ENCODE results near the gene ABAT.
"Not testable (repeated sequence)": the region's sequence is repeated elsewhere in the genome, so short reads cannot be mapped to it uniquely, and the experiment has no call there.

Gene ABAT

GRCh38 chr16:8798174-8798527 lies 123.7 kb downstream of the ABAT start:
- no peak overlapping the region for H4K8ac ChIP-seq (ENCODE audit: low read depth, low read length)
- no peak overlapping the region for H2BK5ac ChIP-seq (ENCODE audit: low read length)
- H4K91ac ChIP-seq (ENCODE audit: low read depth, low read length, poor library complexity): no peak overlapping the region
- no peak overlapping the region for H3K23ac ChIP-seq (ENCODE audit: low read depth, low read length, poor library complexity)
- H3K27me3 ChIP-seq (ENCODE audit: control insufficient read depth in 3 of 3, insufficient read depth in 3 of 3, low read depth in 1 of 3, low read length in 3 of 3): no peaks in the 10 kb centered on the region
- H3K4me2 ChIP-seq (ENCODE audit: insufficient read depth, low read length, poor library complexity, severe bottlenecking): peak overlapping the region; percentile 76
- H2AFZ ChIP-seq (ENCODE audit: low read length): peak overlapping the region; percentile 86
- H3K4ac ChIP-seq (ENCODE audit: low read length): no peak overlapping the region
- H3K9ac ChIP-seq (ENCODE audit: low read depth, low read length, poor library complexity): peak overlapping the region; percentile 92
- H2BK120ac ChIP-seq (ENCODE audit: low read depth, low read length): no peak overlapping the region
- no peak overlapping the region for H3K27ac ChIP-seq (replicated peaks; ENCODE audit: low read length)
- peaks cover 3 to 42% of the 10 kb centered on the region in 2 donors for H3K36me3 ChIP-seq (replicated peaks in 1 of 2; ENCODE audit: control insufficient read depth in 2 of 2, insufficient read depth in 2 of 2, low read length in 2 of 2)
- H3K18ac ChIP-seq (ENCODE audit: low read length): no peak overlapping the region
- no peak overlapping the region for H2AK5ac ChIP-seq (ENCODE audit: low read depth, low read length)
- H3K79me1 ChIP-seq (ENCODE audit: low read depth, low read length): peaks cover 14% of the 10 kb centered on the region
- no peak overlapping the region for H3K14ac ChIP-seq (ENCODE audit: low read length)
- H2BK12ac ChIP-seq (ENCODE audit: low read length): no peak overlapping the region
- peaks cover 9 to 14% of the 10 kb centered on the region in 2 donors for H3K4me1 ChIP-seq (ENCODE audit: control insufficient read depth in 2 of 2, insufficient read depth in 1 of 2, low read depth in 1 of 2, low read length in 2 of 2)
- peak overlapping the region; percentile 91 to 97 for H3K4me3 ChIP-seq (ENCODE audit: low read length in 2 of 2)
- no peak overlapping the region for H2BK15ac ChIP-seq (ENCODE audit: low read length)
- DNase-seq (ENCODE audit: low spot score): no peak
- no peaks in the 10 kb centered on the region for H3K9me3 ChIP-seq (replicated peaks in 1 of 2; ENCODE audit: control insufficient read depth in 2 of 2, insufficient read depth in 1 of 2, low read depth in 1 of 2, low read length in 2 of 2)
- no CpG with 5 or more reads among the region's 6 CpGs for WGBS, 2 donors (ENCODE audit: extremely low coverage in 2 of 2, insufficient read length in 2 of 2, insufficient replicate concordance in 1 of 2)

DNA sequence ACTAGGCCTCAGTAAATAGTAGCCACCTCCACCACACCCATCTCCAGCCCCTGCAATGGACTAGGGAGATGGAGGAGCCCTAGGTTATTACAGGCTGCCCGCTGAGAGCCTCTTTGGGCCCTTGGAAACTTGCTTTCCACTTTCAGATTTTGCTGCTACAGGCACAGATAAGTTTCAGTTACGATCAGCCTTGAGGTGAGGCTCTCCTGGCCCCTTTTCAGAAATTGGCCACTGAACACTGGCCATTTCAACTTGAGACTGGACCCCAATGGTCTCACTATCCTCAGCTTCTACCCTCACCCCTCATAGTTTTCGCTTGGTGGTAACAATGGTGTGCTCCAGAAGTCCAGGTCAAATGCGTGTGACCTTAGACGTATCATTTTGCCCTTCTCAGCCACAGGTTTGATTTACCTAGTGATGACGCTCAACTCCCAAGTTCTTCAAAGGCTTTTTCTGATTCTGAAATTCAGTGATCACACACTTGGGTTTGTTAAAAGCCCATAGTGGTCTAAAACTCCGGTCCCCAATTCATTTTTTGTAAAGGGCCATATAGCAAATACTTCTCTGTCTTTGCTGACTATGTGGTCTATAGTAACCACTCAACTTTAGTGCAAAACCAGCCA lies 124.2 kb downstream of the ABAT start:
- H3K9ac ChIP-seq (ENCODE audit: low read depth, low read length, poor library complexity): no peak overlapping the region
- no peak overlapping the region for H4K8ac ChIP-seq (ENCODE audit: low read depth, low read length)
- H3K23ac ChIP-seq (ENCODE audit: low read depth, low read length, poor library complexity): no peak overlapping the region
- H3K4me3 ChIP-seq (ENCODE audit: low read length in 2 of 2): peak overlapping the region; percentile 91 to 97
- H4K91ac ChIP-seq (ENCODE audit: low read depth, low read length, poor library complexity): no peak overlapping the region
- no peak overlapping the region for H3K18ac ChIP-seq (ENCODE audit: low read length)
- H3K4ac ChIP-seq (ENCODE audit: low read length): no peak overlapping the region
- no peak overlapping the region for H2BK5ac ChIP-seq (ENCODE audit: low read length)
- H2BK12ac ChIP-seq (ENCODE audit: low read length): no peak overlapping the region
- no peak overlapping the region for H2AK5ac ChIP-seq (ENCODE audit: low read depth, low read length)
- H3K27me3 ChIP-seq (ENCODE audit: control insufficient read depth in 3 of 3, insufficient read depth in 3 of 3, low read depth in 1 of 3, low read length in 3 of 3): no peaks in the 10 kb centered on the region
- H3K4me1 ChIP-seq (ENCODE audit: control insufficient read depth in 2 of 2, insufficient read depth in 1 of 2, low read depth in 1 of 2, low read length in 2 of 2): peaks cover 9 to 14% of the 10 kb centered on the region in 2 donors
- H3K79me1 ChIP-seq (ENCODE audit: low read depth, low read length): peaks cover 14% of the 10 kb centered on the region
- WGBS, 2 donors (ENCODE audit: extremely low coverage in 2 of 2, insufficient read length in 2 of 2, insufficient replicate concordance in 1 of 2): no CpG with 5 or more reads among the region's 7 CpGs
- no peak overlapping the region for H2BK120ac ChIP-seq (ENCODE audit: low read depth, low read length)
- DNase-seq (ENCODE audit: low spot score): no peak
- peak overlapping the region; percentile 76 for H3K4me2 ChIP-seq (ENCODE audit: insufficient read depth, low read length, poor library complexity, severe bottlenecking)
- H3K9me3 ChIP-seq (replicated peaks in 1 of 2; ENCODE audit: control insufficient read depth in 2 of 2, insufficient read depth in 1 of 2, low read depth in 1 of 2, low read length in 2 of 2): no peaks in the 10 kb centered on the region
- no peak overlapping the region for H3K27ac ChIP-seq (replicated peaks; ENCODE audit: low read length)
- peaks cover 5 to 47% of the 10 kb centered on the region in 2 donors for H3K36me3 ChIP-seq (replicated peaks in 1 of 2; ENCODE audit: control insufficient read depth in 2 of 2, insufficient read depth in 2 of 2, low read length in 2 of 2)
- H3K14ac ChIP-seq (ENCODE audit: low read length): no peak overlapping the region
- no peak overlapping the region for H2BK15ac ChIP-seq (ENCODE audit: low read length)
- H2AFZ ChIP-seq (ENCODE audit: low read length): no peak overlapping the region

GRCh38 chr16:8801701-8802100 lies 127.3 kb downstream of the ABAT start:
- no peak overlapping the region for H3K4me3 ChIP-seq (ENCODE audit: low read length in 2 of 2)
- no peaks in the 10 kb centered on the region for H3K9me3 ChIP-seq (replicated peaks in 1 of 2; ENCODE audit: control insufficient read depth in 2 of 2, insufficient read depth in 1 of 2, low read depth in 1 of 2, low read length in 2 of 2)
- no peak overlapping the region for H2BK5ac ChIP-seq (ENCODE audit: low read length)
- H3K4me2 ChIP-seq (ENCODE audit: insufficient read depth, low read length, poor library complexity, severe bottlenecking): no peak overlapping the region
- H3K9ac ChIP-seq (ENCODE audit: low read depth, low read length, poor library complexity): no peak overlapping the region
- no peak overlapping the region for H3K18ac ChIP-seq (ENCODE audit: low read length)
- H2BK120ac ChIP-seq (ENCODE audit: low read depth, low read length): no peak overlapping the region
- H2AFZ ChIP-seq (ENCODE audit: low read length): no peak overlapping the region
- H4K8ac ChIP-seq (ENCODE audit: low read depth, low read length): no peak overlapping the region
- no CpG with 5 or more reads among the region's 4 CpGs for WGBS, 2 donors (ENCODE audit: extremely low coverage in 2 of 2, insufficient read length in 2 of 2, insufficient replicate concordance in 1 of 2)
- no peak overlapping the region for H3K23ac ChIP-seq (ENCODE audit: low read depth, low read length, poor library complexity)
- DNase-seq (ENCODE audit: low spot score): no peak
- peaks cover 7% of the 10 kb centered on the region for H3K79me1 ChIP-seq (ENCODE audit: low read depth, low read length)
- H3K4me1 ChIP-seq (ENCODE audit: control insufficient read depth in 2 of 2, insufficient read depth in 1 of 2, low read depth in 1 of 2, low read length in 2 of 2): peaks cover 6 to 10% of the 10 kb centered on the region in 2 donors
- no peak overlapping the region for H2AK5ac ChIP-seq (ENCODE audit: low read depth, low read length)
- no peak overlapping the region for H2BK12ac ChIP-seq (ENCODE audit: low read length)
- no peak overlapping the region for H3K27ac ChIP-seq (replicated peaks; ENCODE audit: low read length)
- no peak overlapping the region for H3K14ac ChIP-seq (ENCODE audit: low read length)
- peaks cover 10 to 62% of the 10 kb centered on the region in 2 donors for H3K36me3 ChIP-seq (replicated peaks in 1 of 2; ENCODE audit: control insufficient read depth in 2 of 2, insufficient read depth in 2 of 2, low read length in 2 of 2)
- H3K27me3 ChIP-seq (ENCODE audit: control insufficient read depth in 3 of 3, insufficient read depth in 3 of 3, low read depth in 1 of 3, low read length in 3 of 3): no peaks in the 10 kb centered on the region
- no peak overlapping the region for H2BK15ac ChIP-seq (ENCODE audit: low read length)
- H3K4ac ChIP-seq (ENCODE audit: low read length): no peak overlapping the region
- H4K91ac ChIP-seq (ENCODE audit: low read depth, low read length, poor library complexity): no peak overlapping the region

GRCh38 chr16:8803733-8804132 lies 129.3 kb downstream of the ABAT start:
- H3K9ac ChIP-seq (ENCODE audit: low read depth, low read length, poor library complexity); H3K4me1 ChIP-seq (ENCODE audit: control insufficient read depth in 2 of 2, insufficient read depth in 1 of 2, low read depth in 1 of 2, low read length in 2 of 2); H2BK120ac ChIP-seq (ENCODE audit: low read depth, low read length); H3K27me3 ChIP-seq (ENCODE audit: control insufficient read depth in 3 of 3, insufficient read depth in 3 of 3, low read depth in 1 of 3, low read length in 3 of 3); H3K18ac ChIP-seq (ENCODE audit: low read length); H3K4ac ChIP-seq (ENCODE audit: low read length); H3K4me3 ChIP-seq (ENCODE audit: low read length in 2 of 2); H3K79me1 ChIP-seq (ENCODE audit: low read depth, low read length); H3K4me2 ChIP-seq (ENCODE audit: insufficient read depth, low read length, poor library complexity, severe bottlenecking); H3K23ac ChIP-seq (ENCODE audit: low read depth, low read length, poor library complexity); H3K9me3 ChIP-seq (replicated peaks in 1 of 2; ENCODE audit: control insufficient read depth in 2 of 2, insufficient read depth in 1 of 2, low read depth in 1 of 2, low read length in 2 of 2); H4K91ac ChIP-seq (ENCODE audit: low read depth, low read length, poor library complexity); H2AK5ac ChIP-seq (ENCODE audit: low read depth, low read length); H2BK5ac ChIP-seq (ENCODE audit: low read length); DNase-seq (ENCODE audit: low spot score); H2AFZ ChIP-seq (ENCODE audit: low read length); H3K14ac ChIP-seq (ENCODE audit: low read length); H3K27ac ChIP-seq (replicated peaks; ENCODE audit: low read length); H2BK15ac ChIP-seq (ENCODE audit: low read length); H2BK12ac ChIP-seq (ENCODE audit: low read length); H4K8ac ChIP-seq (ENCODE audit: low read depth, low read length): not testable (repeated sequence)
- WGBS, 2 donors (ENCODE audit: extremely low coverage in 2 of 2, insufficient read length in 2 of 2, insufficient replicate concordance in 1 of 2): no CpG with 5 or more reads among the region's 12 CpGs
- peaks cover 16 to 82% of the 10 kb centered on the region in 2 donors for H3K36me3 ChIP-seq (replicated peaks in 1 of 2; ENCODE audit: control insufficient read depth in 2 of 2, insufficient read depth in 2 of 2, low read length in 2 of 2)
